H9 (cell line): ENCODE data around the gene ZNF160. TPM values are rescaled to one million over a fixed set of nuclear protein-coding genes. Genes with fewer than 3 reads are reported as not detected.

Experiments used
- DNase-seq: peaks from one replicate; pipeline ENCODE4 v3.0.0-alpha.2; 2017
- H2AFZ ChIP-seq: one replicate; pipeline ENCODE4 v1.6.1; 2013; ENCODE audit warnings: mild to moderate bottlenecking, low read length, control low read depth, moderate library complexity
- H2AK5ac ChIP-seq: 2 replicates; pipeline ENCODE4 v1.6.1; 2013; ENCODE audit warnings: low read length, control low read depth, mixed read lengths; ENCODE audit not compliant: insufficient read length
- H2BK120ac ChIP-seq: one replicate; pipeline ENCODE4 v1.6.1; 2013; ENCODE audit warnings: low read depth, mild to moderate bottlenecking, low read length, control low read depth, inconsistent platforms; ENCODE audit not compliant: poor library complexity, severe bottlenecking
- H2BK12ac ChIP-seq: 2 replicates; pipeline ENCODE4 v1.6.1; 2013; ENCODE audit warnings: low read length, control low read depth, mixed read lengths, low read depth; ENCODE audit not compliant: insufficient read length
- H2BK15ac ChIP-seq: 2 replicates; pipeline ENCODE4 v1.6.1; 2013; ENCODE audit warnings: low read depth, low read length, control low read depth
- H2BK20ac ChIP-seq: one replicate; pipeline ENCODE4 v1.6.1; 2013; ENCODE audit warnings: low read depth, mild to moderate bottlenecking, low read length, control low read depth, inconsistent platforms; ENCODE audit not compliant: poor library complexity, severe bottlenecking
- H2BK5ac ChIP-seq: 2 replicates; pipeline ENCODE4 v1.6.1; 2013; ENCODE audit warnings: low read length, control low read depth, mixed read lengths; ENCODE audit not compliant: insufficient read length
- H3K14ac ChIP-seq: 2 replicates; pipeline ENCODE4 v1.6.1; 2013; ENCODE audit warnings: low read length, control low read depth; ENCODE audit not compliant: insufficient read depth
- H3K18ac ChIP-seq: 2 replicates; pipeline ENCODE4 v1.6.1; 2013; ENCODE audit warnings: low read depth, mild to moderate bottlenecking, mixed read lengths, low read length, control low read depth; ENCODE audit not compliant: insufficient read length
- H3K23ac ChIP-seq: 2 replicates; pipeline ENCODE4 v1.6.1; 2013; ENCODE audit warnings: low read length, control low read depth, mixed read lengths, low read depth; ENCODE audit not compliant: insufficient read length
- H3K23me2 ChIP-seq: 2 replicates; pipeline ENCODE4 v1.6.1; 2013; ENCODE audit warnings: low read depth, mild to moderate bottlenecking, mixed read lengths, low read length, control low read depth; ENCODE audit not compliant: insufficient read length, poor library complexity, severe bottlenecking
- H3K27ac ChIP-seq: 2 replicates; pipeline ENCODE4 v1.5.1; 2013; ENCODE audit warnings: low read length, control low read depth, mixed read lengths, low read depth; ENCODE audit not compliant: insufficient read length
- H3K27me3 ChIP-seq: 2 replicates; pipeline ENCODE4 v1.6.1; 2013; ENCODE audit warnings: low read length, control low read depth, inconsistent platforms; ENCODE audit not compliant: insufficient read depth
- H3K4ac ChIP-seq: 2 replicates; pipeline ENCODE4 v1.6.1; 2013; ENCODE audit warnings: low read depth, mild to moderate bottlenecking, control low read depth, inconsistent platforms, low read length, moderate library complexity
- H3K4me1 ChIP-seq: 2 replicates; pipeline ENCODE4 v1.6.1; 2013; ENCODE audit warnings: low read length, control low read depth, inconsistent platforms; ENCODE audit not compliant: insufficient read depth
- H3K4me2 ChIP-seq: 2 replicates; pipeline ENCODE4 v1.6.1; 2013; ENCODE audit warnings: low read length, control low read depth, mixed read lengths; ENCODE audit not compliant: insufficient read length, insufficient read depth
- H3K56ac ChIP-seq: 2 replicates; pipeline ENCODE4 v1.6.1; 2013; ENCODE audit warnings: low read depth, mild to moderate bottlenecking, mixed read lengths, low read length, control low read depth; ENCODE audit not compliant: insufficient read length
- H3K79me1 ChIP-seq: 2 replicates; pipeline ENCODE4 v1.6.1; 2013; ENCODE audit warnings: low read depth, mild to moderate bottlenecking, moderate library complexity, low read length, control low read depth, inconsistent platforms; ENCODE audit not compliant: insufficient read depth, poor library complexity, severe bottlenecking
- H3K79me2 ChIP-seq: 2 replicates; pipeline ENCODE4 v1.6.1; 2013; ENCODE audit warnings: low read length, control low read depth, inconsistent platforms; ENCODE audit not compliant: insufficient read depth
- H3K9ac ChIP-seq: 2 replicates; pipeline ENCODE4 v1.6.1; 2013; ENCODE audit warnings: low read length, control low read depth, mixed read lengths; ENCODE audit not compliant: insufficient read length; ENCODE audit errors: extremely low read depth
- H3K9me3 ChIP-seq: one replicate; pipeline ENCODE4 v1.6.1; 2013; ENCODE audit warnings: low read depth, low read length, inconsistent platforms; ENCODE audit not compliant: control insufficient read depth
- H3T11ph ChIP-seq: one replicate; pipeline ENCODE4 v1.6.1; 2013; ENCODE audit warnings: mild to moderate bottlenecking, low read length, control low read depth, inconsistent platforms
- H4K20me1 ChIP-seq: one replicate; pipeline ENCODE4 v1.6.1; 2013; ENCODE audit not compliant: control insufficient read depth, insufficient read length, insufficient read depth
- H4K5ac ChIP-seq: 2 replicates; pipeline ENCODE4 v1.6.1; 2013; ENCODE audit warnings: low read depth, mild to moderate bottlenecking, mixed read lengths, low read length, control low read depth; ENCODE audit not compliant: insufficient read length
- H4K8ac ChIP-seq: replicated peaks from 2 replicates; pipeline ENCODE4 v1.6.1; 2013; ENCODE audit warnings: low read length, control low read depth, mixed read lengths, low read depth; ENCODE audit not compliant: insufficient read length
- H4K91ac ChIP-seq: 2 replicates; pipeline ENCODE4 v1.6.1; 2013; ENCODE audit warnings: low read depth, mild to moderate bottlenecking, moderate library complexity, mixed read lengths, low read length, control low read depth; ENCODE audit not compliant: insufficient read length
- H3K27ac Mint-ChIP-seq, 3 experiments: 2 replicates in 2 of 3; 3 replicates in 1 of 3; pipeline ENCODE4 v1.8.0; 2020 to 2021; ENCODE audit warnings: mixed read lengths in 3 of 3, mild to moderate bottlenecking in 1 of 3, moderate library complexity in 1 of 3
- H3K27me3 Mint-ChIP-seq: 2 replicates; pipeline ENCODE4 v1.8.0; 2021; ENCODE audit warnings: low read depth, mild to moderate bottlenecking, moderate library complexity, mixed read lengths
- H3K36me3 Mint-ChIP-seq, 3 experiments: 2 replicates in 2 of 3; 3 replicates in 1 of 3; pipeline ENCODE4 v1.8.0; 2020 to 2021; ENCODE audit warnings: low read depth in 3 of 3, mixed read lengths in 3 of 3; ENCODE audit not compliant: insufficient read depth in 1 of 3
- H3K4me1 Mint-ChIP-seq, 2 experiments: 2 replicates each; pipeline ENCODE4 v1.8.0; 2020; ENCODE audit warnings: mixed read lengths in 2 of 2
- H3K4me3 Mint-ChIP-seq, 2 experiments: 2 replicates in 1 of 2; 3 replicates in 1 of 2; pipeline ENCODE4 v1.8.0; 2020 to 2021; ENCODE audit warnings: mild to moderate bottlenecking in 2 of 2, mixed read lengths in 2 of 2, moderate library complexity in 1 of 2
- H3K9me3 Mint-ChIP-seq, 2 experiments: 2 replicates in 1 of 2; 3 replicates in 1 of 2; pipeline ENCODE4 v1.8.0; 2020; ENCODE audit warnings: mild to moderate bottlenecking in 2 of 2, mixed read lengths in 2 of 2, moderate library complexity in 1 of 2
- CTCF ChIP-seq: fragments of 200-600 bp; sonication (generic); conservative IDR thresholded peaks from 3 replicates; pipeline ENCODE4 v1.8.0; 2021; ENCODE audit warnings: antibody characterized with exemption, mild to moderate bottlenecking
- WGBS: extraction: QIAGEN DNeasy Blood & Tissue Kit; methylation state at CpG from one replicate; pipeline ENCODE4 v1.1.7; 2013; ENCODE audit warnings: missing lambda C conversion rate, low lambda C conversion rate, mixed read lengths; ENCODE audit not compliant: insufficient read length; ENCODE audit errors: extremely low coverage; 5-methylcytosine and 5-hydroxymethylcytosine counted together
- total RNA-seq: library from RNA; stranded (reverse); gene quantifications from 2 replicates; pipeline ENCODE4 v1.2.1, GENCODE V29; 2021

ZNF160 gene
- total RNA-seq, 1 experiment from 2014 or later = 31.1 TPM

- no peaks in the 10 kb centered on the region for H3K27me3 ChIP-seq
- DNase-seq = no peak
- no peak overlapping the region for H3K4me2 ChIP-seq
- Mint-ChIP-seq H3K27ac (no peak overlapping the region), H3K4me3 (no peak overlapping the region), H3K9me3 (peaks cover 8 to 9% of the 10 kb centered on the region in 2 experiments), H3K4me1 (no peaks in the 10 kb centered on the region), H3K27me3 (no peaks in the 10 kb centered on the region), H3K36me3 (peaks cover 44 to 67% (median 59%) of the 10 kb centered on the region in 3 experiments)
- H3K27ac ChIP-seq = no peak overlapping the region
- no peak overlapping the region for H2BK12ac ChIP-seq
- no peaks in the 10 kb centered on the region for H3K79me2 ChIP-seq
- H3K9ac ChIP-seq = no peak overlapping the region
- no peaks in the 10 kb centered on the region for H3K4me1 ChIP-seq
- H3K14ac ChIP-seq = no peak overlapping the region
- no peak overlapping the region for H4K91ac ChIP-seq
- H2BK120ac ChIP-seq = no peak overlapping the region
- H2AFZ ChIP-seq = no peak overlapping the region
- no peaks in the 10 kb centered on the region for H3K9me3 ChIP-seq
- H3K18ac ChIP-seq = no peak overlapping the region
- TF ChIP-seq CTCF = no peak
- no peaks in the 10 kb centered on the region for H3K79me1 ChIP-seq
- no peak overlapping the region for H2BK5ac ChIP-seq
- no peak overlapping the region for H3K4ac ChIP-seq
- H3K23me2 ChIP-seq = no peaks in the 10 kb centered on the region
- no peak overlapping the region for H4K5ac ChIP-seq
- WGBS = no CpG with 5 or more reads among the region's 2 CpGs
- H3K23ac ChIP-seq = no peak overlapping the region
- no peak overlapping the region for H4K8ac ChIP-seq
- no peak overlapping the region for H2AK5ac ChIP-seq
- no peak overlapping the region for H2BK20ac ChIP-seq
- no peak overlapping the region for H3T11ph ChIP-seq
- H4K20me1 ChIP-seq = no peaks in the 10 kb centered on the region
- no peak overlapping the region for H3K56ac ChIP-seq
- no peak overlapping the region for H2BK15ac ChIP-seq
Measured at GRCh38 chr19:53112286-53112685, 9.1 kb upstream of the ZNF160 start.
